Heart left ventricle (tissue), 13 donors: ENCODE data around the gene MAML3.

ENCODE experiments used
- POLR2A ChIP-seq, 2 donors: fragments of 450-650 bp; IDR thresholded peaks; one replicate each; pipeline ENCODE4 v1.6.1; 2017; ENCODE audit warnings: antibody characterized with exemption in 2 of 2, mild to moderate bottlenecking in 2 of 2, moderate library complexity in 2 of 2
- TF ChIP-seq, protein P1 (sequence below), 12 donors: fragments of 200-600 bp; sonication (generic) in 4 of 12; IDR thresholded peaks; one replicate each; pipeline versions ENCODE4 v1.5.0 to v1.8.0; 2018 to 2022; ENCODE audit warnings: antibody characterized with exemption in 12 of 12, mild to moderate bottlenecking in 5 of 12
- donor health status: ischemic (EF 13 %, LVEDD 7.1; RV severe dilation, severe dysfunction).
- donor health status: DM: no; HTN: yes; CAD: no.
- donor health status: DM: no; HTN: no; CAD: no.
- donor health status: ischemic (EF 25% LVEDD 6.9; RV normal size, moderate dysfunction).
- donor health status: ischemic (EF 25% LVEDD 5.7; RV mildly dilated, moderate dysfunction).
- donor health status: ischemic (EF 35%, LVEDD 5.7; RV mildly dilated, moderate dysfunction).
- donor health status: nonischemic (EF 11% LVEDD 7.7; RV severe dilation, severe dysfunction).
- donor health status: DM: yes; HTN: yes; CAD: no.
- donor health status: PGD.
- donor health status: ischemic (EF 29% LVEDD 5.4; RV normal size, mild dysfunction).
- donor health status: nonischemic (EF 23%, LVEDD 6.1; RV moderate dilation, normal function).

DNA sequence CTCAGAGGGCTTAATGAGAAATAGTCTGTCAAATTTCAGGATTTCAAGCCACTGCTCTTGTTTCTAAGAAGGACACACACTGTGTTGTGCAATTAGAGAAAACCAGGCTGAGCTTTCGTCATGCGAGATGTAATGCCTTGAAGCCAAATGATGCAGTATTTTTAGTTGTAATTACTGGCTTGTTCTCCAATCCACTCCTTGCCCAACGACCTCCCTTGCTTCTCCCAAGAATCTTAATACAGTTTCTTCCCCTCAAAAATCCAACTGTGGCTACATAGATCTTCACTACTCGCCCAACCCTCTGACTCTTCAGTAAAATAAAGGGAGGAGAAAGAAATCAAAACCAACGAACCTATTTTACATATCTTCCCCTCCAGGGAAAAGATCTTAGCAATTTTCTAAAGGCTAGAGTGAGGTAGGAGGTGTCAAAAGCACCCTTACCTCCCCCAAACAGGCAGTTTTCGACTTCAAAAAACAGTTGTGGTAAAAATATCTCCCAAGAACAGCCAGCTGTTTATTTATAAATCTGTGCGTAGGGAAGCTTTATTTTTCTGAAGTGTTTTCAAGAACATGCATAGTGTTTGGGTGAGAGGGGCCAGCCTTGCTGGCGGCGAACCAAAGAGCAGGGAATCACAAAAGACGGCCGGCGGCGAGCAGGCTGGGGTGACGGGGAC, 419.6 kb downstream of the MAML3 start:
- TF ChIP-seq, protein P1, sequence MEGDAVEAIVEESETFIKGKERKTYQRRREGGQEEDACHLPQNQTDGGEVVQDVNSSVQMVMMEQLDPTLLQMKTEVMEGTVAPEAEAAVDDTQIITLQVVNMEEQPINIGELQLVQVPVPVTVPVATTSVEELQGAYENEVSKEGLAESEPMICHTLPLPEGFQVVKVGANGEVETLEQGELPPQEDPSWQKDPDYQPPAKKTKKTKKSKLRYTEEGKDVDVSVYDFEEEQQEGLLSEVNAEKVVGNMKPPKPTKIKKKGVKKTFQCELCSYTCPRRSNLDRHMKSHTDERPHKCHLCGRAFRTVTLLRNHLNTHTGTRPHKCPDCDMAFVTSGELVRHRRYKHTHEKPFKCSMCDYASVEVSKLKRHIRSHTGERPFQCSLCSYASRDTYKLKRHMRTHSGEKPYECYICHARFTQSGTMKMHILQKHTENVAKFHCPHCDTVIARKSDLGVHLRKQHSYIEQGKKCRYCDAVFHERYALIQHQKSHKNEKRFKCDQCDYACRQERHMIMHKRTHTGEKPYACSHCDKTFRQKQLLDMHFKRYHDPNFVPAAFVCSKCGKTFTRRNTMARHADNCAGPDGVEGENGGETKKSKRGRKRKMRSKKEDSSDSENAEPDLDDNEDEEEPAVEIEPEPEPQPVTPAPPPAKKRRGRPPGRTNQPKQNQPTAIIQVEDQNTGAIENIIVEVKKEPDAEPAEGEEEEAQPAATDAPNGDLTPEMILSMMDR (IDR thresholded peaks at IDR 0.05): no peak
- TF ChIP-seq POLR2A (IDR thresholded peaks at IDR 0.05): no peak
